GM18867 (cell line): Measurements from ENCODE around the gene METTL22.

Experiments used
- ATAC-seq: cut with Tn5 transposase; IDR thresholded peaks from one replicate; pipeline ENCODE4 v1.9.1; 2021; ENCODE audit warnings: mild to moderate bottlenecking, moderate library complexity; ENCODE audit not compliant: unreplicated experiment

The METTL22 gene

DNA sequence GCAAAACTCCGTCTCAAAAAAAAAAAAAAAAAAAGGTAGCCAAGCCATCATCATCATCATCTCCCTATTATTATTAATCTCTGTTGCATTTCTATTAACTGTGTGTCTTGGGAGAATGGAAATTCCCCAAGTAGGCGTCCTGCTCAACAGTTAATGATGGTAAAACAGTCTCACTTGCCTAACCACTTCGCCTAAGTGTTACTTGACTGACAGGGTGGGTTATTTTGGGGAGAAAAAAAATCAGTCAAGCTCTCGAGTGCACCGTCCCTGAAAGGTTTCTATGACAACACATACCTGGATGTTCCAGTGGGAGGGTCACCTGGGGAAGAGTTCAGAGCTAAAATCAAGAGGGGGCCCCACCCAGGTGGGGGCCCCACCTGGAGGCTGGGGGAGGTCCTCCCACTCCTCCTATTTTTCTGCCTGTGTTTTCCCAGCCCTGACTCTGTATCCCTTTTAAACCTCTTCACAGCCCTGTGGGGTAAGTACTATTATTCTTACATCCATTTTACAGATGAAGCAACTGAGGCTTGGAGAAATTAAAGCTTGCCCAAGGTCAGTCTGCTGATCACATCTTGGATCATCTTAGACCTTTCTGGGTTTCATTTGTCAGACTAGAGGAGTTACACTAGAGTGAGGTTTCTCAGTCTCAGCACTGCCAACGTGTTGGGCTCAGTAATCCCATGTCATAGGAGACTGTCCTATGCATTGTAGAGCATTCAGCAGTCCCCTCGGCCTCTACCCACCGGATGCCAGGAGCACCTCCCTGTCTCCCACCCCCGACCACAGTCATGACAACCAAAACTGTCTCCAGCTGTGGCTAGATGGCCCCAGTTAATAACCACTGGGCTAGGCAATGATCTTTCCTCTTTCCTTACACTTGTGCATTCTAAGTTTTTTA lies 41.9 kb downstream of the METTL22 start:
- no peak for ATAC-seq

DNA sequence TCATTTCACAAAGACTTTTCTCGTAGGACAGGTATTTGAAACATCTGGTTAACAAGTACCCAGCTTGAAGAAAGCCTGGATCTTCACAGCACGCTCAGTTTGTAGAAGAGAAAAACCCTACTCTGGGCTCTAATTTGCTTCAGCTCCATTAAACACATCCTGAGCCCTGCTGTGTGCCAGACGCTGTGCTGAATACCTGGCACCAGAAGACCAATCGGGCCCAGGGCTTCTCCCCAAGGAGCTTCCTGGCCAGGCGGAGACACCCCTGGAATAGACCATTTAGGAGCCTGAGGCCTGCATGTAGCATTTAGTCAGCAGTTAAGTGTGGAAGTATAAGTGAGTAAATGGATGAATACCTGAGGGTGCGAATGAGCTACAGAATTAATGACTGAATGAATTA lies 44.0 kb downstream of the METTL22 start:
- ATAC-seq = no peak

- ATAC-seq = no peak
Observed at GRCh38 chr16:8667492-8667891, 46.0 kb downstream of the METTL22 start.

GRCh38 chr16:8668113-8668512 lies 46.6 kb downstream of the METTL22 start:
- no peak for ATAC-seq

DNA sequence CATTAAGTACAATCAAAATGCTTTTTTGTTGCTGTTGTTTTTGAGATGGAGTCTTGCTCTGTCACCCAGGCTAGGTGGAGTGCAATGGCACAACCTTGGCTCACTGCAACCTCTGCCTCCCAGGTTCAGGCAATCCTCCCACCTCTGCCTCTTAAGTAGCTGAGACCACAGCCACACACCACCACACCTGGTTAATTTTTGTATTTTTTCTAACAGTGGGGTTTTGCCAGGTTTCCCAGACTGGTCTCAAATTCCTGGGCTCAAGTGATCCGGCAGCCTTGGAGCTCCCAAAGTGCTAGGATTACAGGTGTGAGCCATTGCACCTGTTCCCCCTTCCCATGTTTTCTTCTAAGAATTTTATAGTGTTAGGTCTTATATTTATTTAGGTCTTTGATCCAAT lies 48.0 kb downstream of the METTL22 start:
- no peak for ATAC-seq

DNA sequence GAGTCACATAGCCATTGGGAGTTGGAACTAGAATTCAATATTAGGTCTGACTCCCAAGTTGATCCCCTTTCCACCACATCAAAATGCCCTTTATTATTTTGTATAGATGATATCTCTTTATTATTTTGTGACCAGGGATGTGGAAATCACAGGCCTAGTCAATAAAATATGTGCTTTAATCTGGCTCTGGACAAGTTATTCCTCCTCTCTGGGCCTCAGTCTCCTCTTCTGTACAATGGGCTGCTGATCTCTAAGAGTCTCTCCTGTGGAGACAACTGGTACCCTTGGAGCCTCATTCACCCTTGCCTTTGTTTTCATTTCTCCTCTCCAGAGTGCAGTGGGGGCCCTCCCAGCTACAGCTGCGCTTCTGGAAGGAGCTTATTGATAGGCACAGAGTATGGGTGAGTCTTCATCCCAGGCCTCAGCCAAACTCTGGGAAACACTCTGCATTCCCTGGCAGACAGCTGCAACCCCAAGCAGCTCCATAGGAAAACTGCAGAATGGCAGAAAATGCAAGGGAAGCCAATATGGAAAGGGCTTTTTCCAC lies 48.6 kb downstream of the METTL22 start:
- no peak for ATAC-seq

GRCh38 chr16:8673611-8674412 lies 52.3 kb downstream of the METTL22 start:
- ATAC-seq = peak; percentile 41

DNA sequence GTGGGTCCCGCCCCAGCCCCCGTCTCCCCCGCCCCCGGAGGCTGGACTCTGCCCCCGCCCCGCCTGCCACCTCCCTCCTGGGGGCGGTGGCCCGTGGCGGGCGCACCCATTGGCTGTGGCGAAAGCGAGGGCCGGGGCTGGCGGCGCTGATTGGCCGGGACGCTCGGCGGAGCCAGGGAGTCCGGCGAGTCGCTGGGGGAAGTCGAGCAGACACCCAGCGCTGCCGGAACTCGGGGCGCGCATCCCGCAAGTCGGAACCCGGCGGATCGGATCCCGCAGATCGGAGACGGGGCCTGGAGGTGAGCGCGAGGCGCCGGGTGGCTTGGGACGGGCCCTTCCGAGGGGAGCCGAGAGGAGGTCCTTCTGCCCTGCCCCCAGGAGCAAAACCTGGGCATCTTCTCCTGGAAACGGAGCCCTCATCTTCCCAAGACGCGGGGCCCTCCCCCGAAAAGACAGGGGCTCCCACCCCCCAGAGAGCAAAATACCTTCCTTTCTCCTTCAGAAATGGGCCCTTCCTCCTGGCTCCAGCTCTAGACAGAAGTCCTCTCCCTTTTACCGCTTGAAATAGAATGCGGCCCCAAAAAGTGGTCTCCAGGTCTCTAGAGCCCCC lies 53.0 kb downstream of the METTL22 start, which contains the start of gene ABAT:
TSS of gene ABAT (plus strand) at position 205 of the 610 bp plus-strand sequence. CDS start 61,123 bp downstream, outside the sequence.
- peak; percentile 100 for ATAC-seq

DNA sequence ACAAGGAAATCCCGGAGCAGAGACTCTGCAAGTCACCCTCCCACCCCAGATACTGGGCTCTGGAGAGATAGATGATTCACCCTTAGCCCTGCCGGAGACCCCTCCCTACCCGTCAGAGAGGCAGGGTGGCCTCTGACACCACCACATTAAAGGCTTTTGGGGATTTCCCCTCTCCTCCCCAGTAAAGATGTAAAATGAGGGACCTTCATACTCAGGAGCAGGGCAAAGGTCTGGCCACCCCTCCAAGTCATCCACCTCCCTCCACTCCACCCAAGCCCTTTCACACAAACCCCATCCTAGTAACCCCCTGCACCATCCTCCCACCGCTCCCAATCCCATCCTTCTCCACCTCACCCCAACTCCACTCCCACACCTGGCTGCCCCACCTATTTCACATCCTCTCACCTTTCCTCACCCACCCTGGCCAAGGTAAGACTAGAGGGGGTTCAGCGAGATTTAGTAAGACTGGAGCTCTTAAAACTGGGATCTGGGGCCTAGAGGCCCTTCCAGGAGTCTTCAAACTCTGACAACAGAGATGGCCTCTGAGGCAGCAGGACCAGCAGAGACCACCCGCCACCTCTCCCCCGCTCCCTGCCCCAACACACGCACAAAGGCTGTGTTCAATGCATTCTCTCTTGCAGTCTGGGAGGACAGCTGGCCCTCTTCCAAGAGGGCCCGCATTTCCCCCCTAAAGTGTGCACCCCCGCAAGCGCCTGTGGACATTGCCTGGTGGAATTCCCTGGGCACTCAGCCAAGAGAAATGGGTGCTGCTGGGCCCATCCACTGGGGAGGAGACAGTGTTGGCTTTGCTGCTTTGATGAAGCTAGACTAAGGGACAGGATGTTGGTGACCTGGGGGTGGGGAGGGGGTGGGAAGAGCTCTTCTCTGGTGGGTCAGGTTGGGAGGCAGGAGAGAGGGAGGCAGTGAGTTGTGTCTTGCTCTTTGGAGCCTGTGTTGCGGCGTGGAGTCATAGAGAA lies 54.0 kb downstream of the METTL22 start:
- no peak for ATAC-seq

DNA sequence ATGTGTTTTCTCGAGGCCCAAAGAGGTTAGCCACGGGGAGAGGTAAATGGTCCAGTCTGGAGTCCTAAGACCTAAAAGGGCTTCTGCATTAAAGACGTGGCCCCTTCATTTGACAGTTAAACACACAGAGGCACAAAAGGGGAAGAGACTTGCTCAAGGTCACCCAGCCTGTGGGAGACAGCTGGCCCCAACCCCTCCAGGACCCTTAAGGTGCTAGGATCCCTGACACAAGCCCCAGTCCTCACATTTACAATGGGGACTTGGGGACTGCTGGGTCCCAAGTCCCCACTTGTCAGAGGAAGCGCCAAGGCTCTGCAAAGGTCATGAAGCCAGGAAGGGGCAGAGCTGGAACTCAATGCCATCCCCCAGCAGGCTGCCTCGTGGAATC lies 54.7 kb downstream of the METTL22 start:
- ATAC-seq = no peak

GRCh38 chr16:8676737-8677375 lies 55.4 kb downstream of the METTL22 start:
- no peak for ATAC-seq

GRCh38 chr16:8677481-8677880 lies 56.0 kb downstream of the METTL22 start:
- ATAC-seq = no peak

GRCh38 chr16:8678068-8678927 lies 56.8 kb downstream of the METTL22 start:
- no peak for ATAC-seq

GRCh38 chr16:8679151-8679550 lies 57.7 kb downstream of the METTL22 start:
- no peak for ATAC-seq

DNA sequence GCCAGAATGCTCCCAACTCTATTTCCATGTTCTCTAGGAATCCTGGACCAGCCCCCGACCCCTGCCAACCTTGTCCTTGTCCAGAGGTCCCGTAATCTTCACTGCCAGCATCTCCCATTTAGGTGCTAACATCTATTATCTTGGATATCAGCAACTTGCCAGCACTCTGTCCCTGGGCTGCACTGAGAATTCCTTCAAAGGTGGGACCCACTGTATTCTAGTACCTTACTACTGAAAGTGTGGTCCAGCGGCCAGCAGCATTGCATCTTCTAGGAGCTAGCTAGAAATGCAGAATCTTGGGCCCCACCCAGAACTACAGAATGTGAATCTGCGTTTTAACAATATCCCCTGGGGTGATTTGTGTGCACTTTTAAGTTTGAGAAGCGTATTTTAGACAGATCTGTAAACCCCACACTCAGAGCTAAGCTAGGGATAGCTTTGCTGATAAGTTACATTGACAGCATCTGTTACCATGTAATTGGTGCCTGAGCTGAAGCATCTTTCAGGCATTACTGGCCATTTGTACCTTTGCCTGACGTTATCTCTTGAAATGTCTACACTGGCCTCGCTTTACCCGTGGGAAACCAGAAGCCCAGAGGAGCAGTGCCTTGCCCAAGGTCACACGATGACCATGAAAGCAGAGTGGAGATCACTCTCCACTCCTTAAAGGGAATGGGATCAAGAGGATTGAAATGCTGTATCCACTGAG lies 61.2 kb downstream of the METTL22 start:
- no peak for ATAC-seq

GRCh38 chr16:8683640-8684039 lies 62.1 kb downstream of the METTL22 start:
- ATAC-seq = no peak

DNA sequence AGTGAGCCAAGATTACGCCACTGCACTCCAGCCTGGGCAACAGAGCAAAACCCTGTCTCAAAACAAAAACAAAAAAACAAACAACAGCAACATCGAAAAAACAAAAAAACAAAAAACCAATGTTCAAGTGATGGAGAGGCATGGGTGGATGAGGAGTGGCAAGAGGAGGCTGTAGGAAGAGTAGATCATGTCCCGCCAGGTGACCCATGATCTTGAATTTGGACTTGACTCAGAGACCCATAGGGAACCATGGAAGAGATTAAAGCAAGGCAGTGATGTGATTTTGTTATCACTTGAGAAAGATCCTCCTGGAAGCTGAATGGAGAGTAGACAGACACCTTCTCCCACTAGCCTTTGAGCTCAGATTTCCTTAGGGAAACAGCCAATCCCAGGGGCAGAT lies 64.1 kb downstream of the METTL22 start:
- no peak for ATAC-seq

DNA sequence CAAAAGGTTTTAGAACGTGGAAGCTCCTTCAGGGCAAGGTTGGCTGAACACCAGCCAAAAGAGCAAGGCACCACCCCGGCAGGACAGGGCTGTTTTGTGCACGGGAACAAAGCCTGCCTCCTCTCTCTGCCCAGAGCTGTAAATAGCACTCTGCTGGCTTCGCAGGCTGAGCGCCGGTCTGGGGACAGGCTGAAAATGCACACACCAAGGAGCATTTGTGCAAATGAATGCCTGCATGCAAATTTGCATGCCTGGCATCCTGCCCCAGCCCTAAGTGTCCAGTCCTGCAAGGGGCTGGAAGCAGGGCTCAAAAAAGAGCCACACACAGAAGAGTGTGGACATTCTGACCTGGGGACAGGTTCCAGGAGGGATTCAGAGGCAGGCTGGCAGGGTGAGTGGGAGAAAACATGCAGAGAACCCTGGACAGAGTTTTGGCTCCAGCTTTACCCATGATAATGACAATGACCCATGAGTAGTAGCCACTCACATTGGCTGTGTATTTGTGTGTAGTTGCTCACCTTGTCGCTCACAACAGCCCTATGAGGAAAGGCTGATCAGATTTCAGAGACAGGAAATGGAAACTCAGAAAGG lies 64.6 kb downstream of the METTL22 start:
- no peak for ATAC-seq
